Superior temporal gyrus (tissue), 1 donor: ENCODE results near the gene MTMR11.

Source experiments
- DNase-seq: peaks from one replicate; pipeline ENCODE4 v3.0.0-alpha.2; 2016; ENCODE audit errors: extremely low spot score

MTMR11 gene

GRCh38 chr1:149936992-149937705 is 470 bp upstream of the MTMR11 start:
- DNase-seq: peak; percentile 59

DNA sequence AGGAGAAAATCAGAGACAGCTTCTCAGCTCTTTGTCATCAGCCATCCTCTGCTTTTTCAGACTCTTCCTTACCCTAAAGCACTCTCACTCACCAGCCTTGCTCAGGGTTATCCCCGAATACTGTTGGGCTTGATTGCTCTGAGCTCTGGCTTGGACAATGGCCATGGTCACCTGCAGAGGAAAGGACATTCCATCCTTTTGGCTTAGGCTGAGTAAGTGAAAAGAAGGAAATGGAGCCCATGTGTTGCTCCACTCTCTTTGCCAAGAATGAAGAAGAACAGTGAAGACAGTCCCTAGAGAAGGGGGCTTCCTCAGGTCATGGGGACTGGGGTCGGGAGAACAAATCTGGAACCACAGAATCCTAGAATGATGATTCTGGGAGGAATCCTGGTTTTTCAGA is 2.3 kb downstream of the MTMR11 start:
- no peak for DNase-seq

DNA sequence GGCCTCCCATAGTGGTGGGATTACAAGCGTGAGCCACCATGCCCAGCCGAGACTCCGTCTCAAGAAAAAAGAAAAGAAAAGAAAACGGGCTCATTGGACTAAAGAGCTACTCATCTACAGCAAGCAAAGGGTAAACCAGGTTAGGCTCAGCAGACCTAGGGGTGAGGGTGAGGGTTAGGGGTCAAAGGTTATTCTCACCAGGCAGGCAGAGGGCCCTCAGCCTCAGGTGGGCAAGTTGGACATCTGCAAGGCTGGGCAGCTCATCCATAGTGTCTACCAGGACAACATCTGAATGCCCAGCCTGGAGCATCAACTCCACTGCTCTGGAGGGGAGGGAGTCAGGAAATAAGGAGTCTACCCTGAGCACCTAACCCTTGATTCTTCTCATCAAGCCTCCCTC is 3.5 kb downstream of the MTMR11 start:
- no peak for DNase-seq

GRCh38 chr1:149932474-149932873 is 4.2 kb downstream of the MTMR11 start:
- no peak for DNase-seq

DNA sequence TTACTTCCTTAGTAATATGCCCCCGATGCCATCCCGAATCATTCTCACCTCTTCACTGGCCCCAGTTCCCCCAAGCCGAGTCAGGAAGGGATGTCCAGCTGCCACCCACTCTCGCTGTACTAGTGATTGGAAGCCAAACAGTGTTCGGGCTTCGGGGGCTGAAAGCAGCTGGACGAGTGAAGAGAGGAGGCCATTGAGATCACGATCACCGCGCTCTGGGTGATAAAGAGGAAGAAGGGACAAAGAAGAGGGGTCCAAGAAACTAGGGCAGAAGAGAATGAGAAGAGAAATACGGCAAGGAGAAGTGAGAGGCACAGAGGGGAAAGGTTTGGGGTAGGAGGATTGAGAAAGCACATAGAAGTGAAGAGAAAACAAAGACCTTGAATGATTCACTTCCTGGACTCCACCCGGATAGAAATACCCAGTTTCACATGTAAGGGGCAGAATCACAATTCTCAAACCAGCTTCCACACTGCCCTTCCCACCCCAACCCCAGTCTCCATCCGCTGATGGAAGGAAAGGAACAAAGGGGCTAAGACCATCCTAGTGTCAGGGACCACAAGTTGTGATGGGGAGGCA is 5.4 kb downstream of the MTMR11 start:
- no peak for DNase-seq

GRCh38 chr1:149929856-149930255 is 6.8 kb downstream of the MTMR11 start:
- no peak for DNase-seq

- DNase-seq: no peak
These were observed 8.3 kb downstream of the MTMR11 start for GRCh38 chr1:149928401-149928724.

- peak; percentile 97 for DNase-seq
These were observed 8.9 kb downstream of the MTMR11 start, which contains the start of gene SF3B4 for GRCh38 chr1:149927563-149928400. SF3B4 (minus strand) TSS chr1:149927803; CDS start chr1:149927759, 44 bp downstream.

- DNase-seq: no peak
These were observed 9.6 kb downstream of the MTMR11 start for GRCh38 chr1:149927056-149927562.

GRCh38 chr1:149926296-149926695 is 10.4 kb downstream of the MTMR11 start:
- DNase-seq: no peak

DNA sequence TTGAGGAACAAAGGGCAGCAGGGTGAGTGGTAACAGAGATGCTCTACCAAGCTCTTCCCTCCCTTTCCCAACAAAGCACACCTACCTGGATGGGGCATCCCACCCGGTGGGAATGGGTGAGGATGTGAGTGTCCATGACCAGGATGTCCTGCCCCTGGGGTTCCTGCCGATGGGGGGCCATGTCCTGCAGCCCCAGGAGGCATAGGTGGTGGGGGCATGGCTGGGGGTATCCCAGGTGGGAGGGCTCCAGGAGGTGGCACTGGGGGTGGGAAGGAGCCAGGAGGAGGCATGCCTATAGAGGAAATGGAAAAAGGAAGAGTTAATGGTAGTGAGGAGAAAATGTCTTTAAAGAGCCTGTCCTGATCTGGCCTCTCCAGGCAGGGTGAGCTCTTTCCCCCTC is 10.9 kb downstream of the MTMR11 start:
- no peak for DNase-seq

GRCh38 chr1:149925345-149925744 is 11.3 kb downstream of the MTMR11 start:
- no peak for DNase-seq

- no peak for DNase-seq
These were observed 13.1 kb downstream of the MTMR11 start for GRCh38 chr1:149923626-149924025.

- peak; percentile 72 for DNase-seq
These were observed 19.0 kb downstream of the MTMR11 start, which contains the start of gene SV2A for GRCh38 chr1:149917571-149918144. SV2A (minus strand) TSS chr1:149917844; CDS start chr1:149913840, 4,004 bp downstream.

DNA sequence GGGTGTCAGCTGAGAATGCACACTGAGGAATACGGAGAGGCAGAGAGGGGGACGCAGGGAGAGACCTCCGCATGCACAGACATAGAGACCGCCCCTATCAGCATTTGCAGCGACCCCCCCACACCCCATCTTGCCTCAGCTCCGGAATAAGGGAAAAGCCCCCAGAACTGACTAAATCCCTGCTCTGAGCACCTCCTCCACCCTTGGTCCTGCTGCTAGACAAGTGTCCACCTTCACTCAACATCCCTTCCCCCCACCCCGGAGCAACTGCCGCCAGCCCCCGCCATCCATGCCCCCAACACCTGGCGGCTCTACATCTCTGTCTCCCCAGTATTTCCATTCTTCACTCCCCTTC is 19.8 kb downstream of the MTMR11 start:
- no peak for DNase-seq

DNA sequence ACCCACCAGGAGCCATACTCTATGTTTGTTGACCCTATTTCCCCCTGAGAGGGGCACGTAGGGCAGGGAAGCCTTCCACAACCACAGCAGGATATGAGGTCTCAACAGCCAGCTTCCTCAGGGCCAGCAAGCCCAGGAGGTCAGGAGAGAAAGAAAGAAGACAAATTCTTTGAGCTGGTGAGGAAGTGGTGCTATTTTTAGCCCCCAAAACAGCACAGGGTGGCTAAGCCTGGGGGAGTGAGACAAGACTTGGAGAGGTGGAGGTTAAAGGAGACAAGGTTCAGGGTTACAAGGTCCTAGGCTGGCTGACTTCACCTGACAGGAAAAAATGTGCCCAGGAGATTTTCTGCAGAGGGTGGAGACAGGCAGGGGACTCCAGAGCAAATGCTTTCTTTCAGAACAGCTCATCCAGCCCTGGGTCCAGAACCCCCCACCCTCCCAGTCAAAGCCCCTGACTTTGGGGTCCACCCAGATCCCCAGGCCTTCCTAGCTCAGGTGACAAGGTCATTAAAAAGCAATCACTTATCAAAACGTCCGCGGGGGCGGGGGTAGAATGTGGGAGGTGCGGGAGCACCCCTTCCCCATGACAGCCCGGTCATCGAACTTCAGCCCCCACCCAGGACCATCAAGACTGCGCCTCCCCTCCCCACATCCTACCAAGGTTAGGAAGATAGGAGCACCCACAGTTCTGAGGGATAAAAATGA is 20.3 kb downstream of the MTMR11 start:
- no peak for DNase-seq

DNA sequence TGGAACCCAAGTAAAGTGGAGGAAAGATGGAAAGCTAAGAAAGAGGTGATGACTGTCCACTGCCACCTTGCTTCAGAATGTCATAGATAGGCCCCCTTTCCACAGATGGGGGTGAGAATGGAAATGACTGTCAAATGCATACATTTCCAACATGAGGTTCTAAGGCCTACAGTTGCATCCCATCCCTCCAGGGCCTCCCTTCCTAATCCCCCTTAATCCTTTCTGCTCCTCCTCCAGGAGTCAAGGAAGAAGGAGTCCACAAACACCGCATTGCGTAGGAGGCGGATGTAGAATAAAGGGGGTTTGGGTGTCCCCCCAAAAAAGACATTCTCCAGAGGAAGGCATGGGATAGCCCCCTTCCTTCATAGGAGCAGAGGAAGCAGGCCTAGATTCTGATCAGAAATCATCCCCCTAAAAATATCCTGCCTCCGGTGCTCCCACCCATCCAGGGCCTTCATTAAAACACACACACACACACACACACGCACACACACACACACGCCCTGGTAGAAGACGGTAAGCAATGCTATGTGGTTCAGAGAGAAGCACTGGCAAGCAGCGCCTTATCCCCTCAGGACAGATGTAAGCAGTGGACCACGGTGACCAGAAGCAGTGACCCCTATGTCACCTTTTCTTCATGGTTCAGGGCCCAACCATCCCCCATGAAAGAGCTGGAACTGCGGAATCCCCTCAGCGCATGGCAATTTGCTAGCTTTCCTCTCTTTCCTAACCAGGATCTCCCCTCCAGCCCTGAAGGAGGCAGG is 21.1 kb downstream of the MTMR11 start:
- DNase-seq: no peak

- DNase-seq: no peak
These were observed 22.1 kb downstream of the MTMR11 start for GRCh38 chr1:149914545-149914944.

- DNase-seq: no peak
These were observed 30.1 kb downstream of the MTMR11 start for GRCh38 chr1:149906570-149907075.

DNA sequence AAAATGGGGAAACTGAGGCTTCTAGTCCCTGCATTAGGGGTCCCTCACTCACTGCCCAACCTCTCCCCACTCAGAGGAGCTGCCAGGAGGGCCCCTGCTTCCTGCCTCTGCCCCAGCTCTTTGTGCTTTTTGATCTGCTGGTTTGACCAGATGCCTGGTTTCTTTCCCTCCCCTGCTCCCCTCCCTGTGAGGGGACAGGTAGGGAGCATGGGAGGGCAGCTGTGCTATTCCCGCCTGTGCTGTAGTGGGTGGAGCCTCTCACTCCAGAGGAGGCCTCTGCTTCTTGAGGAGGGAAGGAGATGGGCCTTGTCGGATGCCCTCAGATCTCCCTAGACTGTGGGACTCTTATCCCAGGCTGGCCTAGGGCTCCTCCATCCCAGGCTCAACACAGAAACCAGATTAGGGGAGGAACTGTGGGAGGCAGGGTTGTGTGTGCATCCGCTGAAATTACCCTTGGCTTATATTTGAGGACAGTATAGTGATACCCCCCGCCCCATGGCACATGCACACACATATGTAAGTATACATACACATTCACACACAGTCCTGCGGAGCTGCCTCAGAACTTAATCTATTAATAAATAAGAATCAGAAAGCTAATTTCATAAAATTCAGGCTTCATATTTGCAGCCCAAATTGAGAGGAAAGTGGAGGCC is 32.7 kb downstream of the MTMR11 start:
- no peak for DNase-seq
